Measurements from ENCODE around the gene APBA1.

DNA sequence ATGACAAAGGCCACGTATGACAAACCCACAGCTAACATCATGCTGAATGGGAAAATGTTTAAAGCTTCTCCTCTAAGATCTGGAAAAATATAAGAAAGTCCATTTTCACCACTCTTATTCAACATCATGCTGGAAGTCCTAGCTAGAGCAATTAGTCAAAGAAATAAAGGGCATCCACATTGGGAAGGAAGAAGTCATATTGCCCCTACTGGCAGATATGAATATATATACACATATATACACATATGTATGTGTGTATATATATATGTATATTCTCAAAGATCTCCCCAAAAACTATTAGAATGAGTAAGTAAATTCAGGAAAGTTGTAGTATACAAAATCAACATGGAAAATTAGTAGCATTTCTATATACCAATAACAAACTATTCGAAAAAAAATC lies 17.1 kb downstream of the APBA1 start:
- TF ChIP-seq CTCF (IDR thresholded peaks at IDR 0.05; ENCODE audit: insufficient read depth, low read depth, low read length), result no peak
- TF ChIP-seq EZH2 (IDR thresholded peaks at IDR 0.05; ENCODE audit: insufficient read depth, low read length), result no peak

All from astrocyte (in vitro differentiated cells and primary cell).